Germinal center (tissue), 1 donor: ENCODE data around the gene DYNLRB1.
A peak's percentile ranks its signal among the peaks of the same experiment; 100 is the strongest.
"Not testable (repeated sequence)": the region's sequence is repeated elsewhere in the genome, so short reads cannot be mapped to it uniquely, and the experiment has no call there.

ENCODE experiments used
- DNase-seq: peaks from one replicate; pipeline ENCODE4 v3.0.0; 2012; ENCODE audit warnings: mixed read lengths, low spot score

The DYNLRB1 gene

DNA sequence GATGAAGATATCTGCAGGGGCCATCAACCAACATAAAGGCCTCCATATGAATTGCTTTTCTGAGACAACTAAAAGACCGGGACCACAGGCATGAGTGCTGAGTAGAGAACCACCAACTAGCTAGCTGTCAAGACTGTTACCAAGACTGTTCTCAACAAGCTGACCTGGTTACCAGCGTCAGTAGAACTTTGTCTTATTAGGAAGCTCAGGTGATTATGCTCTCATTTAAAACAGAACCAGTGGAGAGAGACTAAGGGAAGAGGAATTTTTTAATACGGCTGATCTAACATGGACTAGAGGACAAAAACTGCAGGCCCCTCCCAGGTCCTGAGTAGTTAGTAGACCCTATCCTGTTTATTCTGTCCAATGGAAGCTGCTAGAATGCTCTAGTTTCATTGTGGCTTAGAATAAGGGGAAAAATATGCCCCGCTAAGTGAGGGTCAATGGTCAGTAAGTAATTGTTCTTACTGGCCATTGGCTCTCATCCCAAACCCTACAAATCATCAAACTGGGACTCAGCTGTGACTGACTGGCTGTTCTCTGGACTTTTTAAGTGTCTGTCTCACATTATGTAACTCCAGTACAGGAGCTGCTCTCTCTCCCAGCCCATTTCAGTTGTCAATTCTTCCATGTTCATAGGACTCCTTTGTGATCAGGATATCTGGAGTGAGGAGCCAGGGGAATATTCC is 3.8 kb upstream of the DYNLRB1 start:
- DNase-seq = no peak

DNA sequence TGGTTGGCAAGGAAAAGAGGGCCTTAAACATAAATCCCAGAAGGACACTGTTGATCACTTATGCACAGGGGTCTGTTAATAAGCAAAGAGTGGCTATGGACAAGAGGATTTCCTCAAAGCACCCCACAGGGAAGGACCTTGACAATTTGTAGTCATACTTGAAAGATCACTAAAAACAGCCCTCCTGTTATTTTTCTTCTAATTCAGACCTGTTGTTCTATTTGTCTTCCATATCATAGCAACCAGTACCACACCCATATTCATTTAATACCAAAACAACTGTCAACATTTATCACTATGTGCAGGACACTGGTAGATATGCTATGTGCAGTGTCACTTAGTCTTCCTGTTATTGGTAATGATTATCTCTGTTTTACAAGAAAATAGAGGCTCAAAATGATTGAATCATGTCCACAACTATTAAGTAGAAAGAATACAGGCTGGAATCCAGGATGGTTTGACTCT is 3.2 kb upstream of the DYNLRB1 start:
- no peak for DNase-seq

DNA sequence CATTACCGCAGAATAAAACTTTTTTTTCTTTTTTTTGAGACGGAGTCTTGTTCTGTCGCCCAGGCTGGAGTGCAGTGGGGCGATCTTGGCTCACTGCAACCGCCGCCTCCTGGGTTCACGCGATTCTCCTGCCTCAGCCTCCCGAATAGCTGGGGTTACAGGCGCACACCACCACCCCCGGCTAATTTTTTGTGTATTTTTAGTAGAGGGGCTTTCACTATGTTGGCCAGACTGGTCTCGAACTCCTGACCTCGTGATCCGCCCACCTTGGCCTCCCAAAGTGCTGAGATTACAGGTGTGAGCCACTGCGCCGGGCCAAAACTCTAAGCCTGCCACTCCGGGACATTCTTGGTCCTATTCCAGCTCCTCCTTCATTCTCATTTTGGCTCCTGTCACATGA is 2.2 kb upstream of the DYNLRB1 start:
- DNase-seq = not testable (repeated sequence)

DNA sequence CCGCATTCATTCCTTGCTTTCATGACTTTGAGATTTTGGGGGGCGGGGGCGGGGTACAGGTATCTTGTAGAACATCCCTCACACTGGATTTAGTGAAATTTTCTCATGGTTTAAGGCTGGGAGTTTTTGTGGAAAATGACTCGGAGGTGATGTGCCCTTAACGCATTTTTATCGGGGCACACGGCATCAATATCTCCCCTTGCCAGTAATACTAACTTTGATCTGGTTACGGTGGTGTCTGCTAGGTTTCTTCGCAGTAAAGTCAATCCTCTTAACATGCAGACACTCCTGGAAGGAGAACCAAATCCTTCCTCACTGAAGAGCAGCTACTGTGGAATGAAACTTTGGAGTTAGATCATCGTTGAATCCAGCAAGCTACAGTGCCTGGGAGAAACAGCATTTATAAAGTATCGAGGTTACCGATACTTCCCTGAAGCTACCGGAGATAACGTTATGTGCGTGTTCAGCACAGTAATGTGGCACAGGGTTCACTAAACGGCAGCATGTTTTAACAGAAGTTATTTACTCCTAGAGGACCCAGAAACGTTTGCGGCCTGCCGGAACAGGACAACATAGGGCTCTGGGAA is 1.2 kb upstream of the DYNLRB1 start:
- no peak for DNase-seq

DNA sequence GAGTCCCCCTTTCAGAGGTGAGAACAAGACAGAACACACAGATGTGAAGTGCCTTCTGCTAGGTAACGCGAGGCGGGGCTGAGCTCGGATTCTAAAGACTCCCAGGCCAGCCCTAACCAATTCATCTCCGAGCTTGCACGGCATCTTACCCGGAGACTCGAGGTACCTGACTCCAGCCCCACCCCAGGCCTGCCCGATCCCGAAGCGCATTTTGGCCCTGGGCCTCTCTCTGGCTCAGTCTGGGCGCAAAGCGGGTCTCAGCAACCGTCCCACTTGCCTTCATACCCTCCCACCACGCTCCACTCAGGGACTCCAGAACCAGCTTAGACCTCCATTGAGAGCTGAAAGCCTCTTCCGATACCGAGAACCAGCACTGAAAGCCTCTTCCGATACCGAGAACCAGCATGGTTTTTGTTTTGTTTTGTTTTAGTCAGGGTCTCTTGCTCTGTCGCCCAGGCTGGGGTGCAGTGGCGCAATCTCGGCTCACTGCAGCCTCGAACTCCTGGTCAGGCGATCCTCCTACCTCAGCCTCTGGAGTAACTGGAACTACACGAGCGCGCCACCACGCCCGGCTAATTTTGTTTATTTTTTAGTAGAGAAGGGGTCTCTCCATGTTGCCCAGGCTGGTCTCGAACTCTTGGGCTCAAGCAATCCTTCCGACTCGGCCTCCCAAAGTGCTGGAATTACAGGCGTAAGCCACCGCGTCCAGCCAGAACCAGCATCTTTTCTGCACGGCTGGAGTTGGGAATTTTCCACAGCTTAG is 557 bp upstream of the DYNLRB1 start:
- DNase-seq = peak; percentile 70

DNA sequence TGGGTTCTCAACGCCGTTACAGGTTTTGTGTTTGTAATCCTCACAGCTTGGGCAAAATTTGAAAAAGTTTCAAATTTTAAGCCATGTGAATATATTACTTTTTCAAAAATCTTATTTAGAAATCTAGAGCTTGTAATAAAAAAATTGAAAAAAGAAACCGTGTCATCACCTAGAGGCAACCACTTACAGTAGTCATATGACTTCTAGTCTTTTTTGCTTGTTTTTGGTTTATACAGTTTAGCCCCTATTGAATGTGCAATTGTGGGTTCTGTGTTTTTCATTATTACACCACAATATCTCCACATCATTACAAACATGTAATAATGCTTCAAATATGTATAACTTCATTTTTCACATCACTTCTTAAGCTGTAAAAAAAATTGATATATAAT is 888 bp downstream of the DYNLRB1 start:
- DNase-seq = no peak

DNA sequence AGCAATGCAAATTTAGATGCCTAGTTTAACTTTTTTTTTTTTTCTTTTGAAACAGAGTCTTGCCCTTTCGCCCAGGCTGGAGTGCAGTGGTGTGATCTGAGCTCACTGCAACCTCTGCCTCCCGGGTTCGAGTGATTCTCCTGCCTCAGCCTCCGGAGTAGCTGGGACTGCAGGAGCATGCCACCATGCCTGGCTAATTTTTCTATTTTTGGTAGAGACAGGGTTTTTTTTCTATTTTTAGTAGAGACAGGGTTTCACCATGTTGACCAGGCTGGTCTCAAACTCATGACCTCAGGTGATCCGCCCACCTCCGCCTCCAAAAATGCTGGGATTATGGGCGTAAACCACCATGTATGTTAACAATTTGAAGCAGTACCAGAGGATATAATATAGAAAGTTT is 2.6 kb downstream of the DYNLRB1 start:
- not testable (repeated sequence) for DNase-seq

DNA sequence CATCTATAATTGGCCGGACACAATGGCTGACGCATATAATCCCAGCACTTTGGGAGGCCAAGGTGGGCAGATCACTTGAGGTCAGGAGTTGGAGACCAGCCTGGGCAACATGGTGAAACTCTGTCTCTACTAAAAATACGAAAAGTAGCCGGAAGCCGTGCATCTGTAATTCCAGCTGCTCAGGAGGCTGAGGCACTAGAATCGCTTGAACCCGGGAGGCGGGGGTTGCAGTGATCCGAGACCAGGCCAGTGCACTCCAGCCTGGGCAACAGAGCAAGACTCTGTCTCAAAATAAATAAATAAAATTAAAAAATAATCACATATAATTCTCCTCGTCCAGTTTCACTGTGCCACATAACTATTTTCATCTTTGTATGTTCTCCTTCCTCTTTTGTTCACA is 3.6 kb downstream of the DYNLRB1 start:
- not testable (repeated sequence) for DNase-seq

DNA sequence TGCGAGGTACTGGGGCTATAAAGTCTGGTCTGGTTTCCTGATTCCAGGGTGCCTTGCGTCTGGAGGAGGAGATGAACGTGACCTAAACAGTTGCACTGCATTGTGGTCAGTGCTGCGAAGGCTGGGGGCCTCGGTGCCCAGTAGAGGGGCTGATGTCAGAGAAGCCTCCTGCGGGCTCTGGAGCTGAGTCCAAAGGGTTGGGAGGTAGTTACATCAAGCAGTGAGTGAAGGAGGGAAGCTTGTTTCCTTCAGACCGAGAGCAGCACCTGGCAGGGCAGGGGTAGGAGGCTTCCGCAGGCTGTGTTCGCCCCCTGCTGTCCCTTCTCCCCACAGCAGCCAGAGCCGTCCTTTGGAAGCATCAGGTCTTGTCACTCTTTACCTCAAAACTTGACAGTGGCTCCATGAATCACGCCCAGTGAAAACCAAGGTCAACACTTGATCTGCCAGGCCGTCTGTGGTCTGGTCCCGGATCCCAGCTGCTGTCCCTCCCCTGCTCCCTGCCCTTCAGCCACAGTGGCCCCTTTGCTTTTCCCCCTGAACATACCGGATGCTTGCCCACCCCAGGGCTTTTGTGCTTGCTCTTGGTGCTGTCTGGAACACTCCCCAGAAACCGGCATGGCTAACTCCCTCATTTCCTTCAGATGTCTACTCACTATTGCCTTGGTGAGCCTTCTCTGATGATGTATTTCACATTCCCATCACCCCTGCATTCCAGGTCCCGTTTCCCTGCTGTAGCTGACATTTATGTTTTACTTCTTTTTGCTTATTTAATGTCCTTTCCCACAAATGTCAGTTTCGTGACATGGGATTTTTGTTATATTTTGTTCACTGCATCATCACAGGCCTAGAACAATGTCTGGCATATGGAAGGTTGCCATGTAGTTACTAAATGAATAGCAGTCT is 7.0 kb downstream of the DYNLRB1 start:
- peak; percentile 53 for DNase-seq

DNA sequence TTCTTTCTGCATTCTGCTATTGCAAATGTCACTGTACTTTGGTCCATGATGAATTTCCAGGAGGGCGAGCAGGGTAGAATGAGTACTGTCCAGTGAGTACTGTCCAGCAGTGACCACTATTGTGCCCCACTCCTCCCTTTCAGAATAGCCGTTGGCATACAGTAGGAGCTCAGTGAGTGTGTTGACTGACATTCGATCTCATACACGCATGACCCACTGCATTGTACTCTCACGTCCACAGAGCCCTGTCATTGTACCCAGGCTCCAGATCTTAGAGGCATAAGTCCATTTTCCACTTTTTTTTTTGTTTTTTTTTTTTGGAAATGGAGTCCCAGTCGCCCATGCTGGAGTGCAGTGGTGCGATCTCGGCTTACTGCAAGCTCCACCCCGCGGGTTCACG is 8.2 kb downstream of the DYNLRB1 start:
- no peak for DNase-seq

DNA sequence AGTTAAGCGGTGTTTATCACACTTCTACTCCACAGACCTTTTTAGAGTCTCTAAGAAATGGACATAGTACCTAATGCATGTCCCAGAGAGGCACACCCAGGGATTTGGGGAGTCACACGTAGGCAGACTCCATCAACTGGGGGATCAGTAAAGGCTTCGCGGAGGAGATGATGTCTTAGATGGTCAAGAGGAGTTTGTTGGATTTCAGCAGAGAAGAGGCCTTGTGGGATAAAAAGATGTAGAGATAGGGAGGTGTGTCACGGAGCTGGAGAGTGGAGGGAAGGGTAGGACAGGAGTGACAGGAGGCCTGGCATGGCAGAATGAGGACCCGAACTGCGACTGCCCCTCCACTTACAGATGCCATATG is 9.1 kb downstream of the DYNLRB1 start:
- DNase-seq = no peak

DNA sequence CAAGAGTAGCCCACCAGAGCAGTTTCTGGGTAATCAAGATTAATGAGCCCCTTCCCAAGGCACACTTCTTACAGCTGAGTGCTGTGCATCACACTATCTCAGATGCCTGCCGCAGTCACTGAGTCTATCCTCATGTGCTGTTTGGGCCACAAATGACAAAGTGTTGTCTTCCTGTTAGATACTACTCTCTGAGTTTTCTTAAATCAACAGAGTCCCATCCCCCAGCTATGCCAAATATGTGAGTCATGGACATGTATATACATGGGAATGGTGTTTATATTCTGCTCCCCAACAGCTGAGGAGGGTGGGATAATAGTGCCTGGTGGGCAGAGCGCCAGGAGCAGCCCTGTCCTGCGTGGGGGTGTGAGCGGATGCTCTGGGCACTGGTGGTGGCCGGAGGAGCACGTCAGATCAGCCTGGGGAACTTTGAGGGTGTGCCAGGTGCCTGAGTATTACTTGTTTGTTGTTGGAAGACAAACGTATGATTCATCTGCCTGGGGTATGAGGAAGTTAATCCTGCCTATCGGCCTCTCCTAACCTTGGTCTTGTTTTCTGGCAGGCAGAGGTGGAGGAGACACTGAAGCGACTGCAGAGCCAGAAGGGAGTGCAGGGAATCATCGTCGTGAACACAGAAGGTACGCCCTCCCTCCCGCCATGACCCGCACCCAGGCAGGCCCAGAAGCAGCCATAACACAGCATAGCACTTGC is 9.6 kb downstream of the DYNLRB1 start:
- DNase-seq = no peak

DNA sequence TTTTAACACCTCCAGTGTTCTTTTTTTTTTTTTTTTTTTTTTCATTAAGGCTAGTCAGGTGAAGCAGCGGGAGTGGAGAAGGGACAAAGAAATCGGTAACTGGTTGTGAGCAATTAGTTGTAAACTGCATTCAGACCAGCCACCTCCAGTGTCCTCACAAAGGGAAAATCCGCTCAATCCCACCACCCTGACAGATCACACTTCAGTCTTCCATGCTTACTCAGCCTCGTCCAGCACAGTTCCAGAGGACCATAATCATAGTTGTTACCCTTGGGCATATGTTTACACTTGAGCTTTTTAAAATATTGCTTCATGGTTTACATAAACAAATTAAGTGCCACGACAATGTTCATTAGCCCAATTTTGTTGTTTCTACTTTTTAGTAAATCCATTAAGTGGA is 10.2 kb downstream of the DYNLRB1 start:
- DNase-seq = no peak

DNA sequence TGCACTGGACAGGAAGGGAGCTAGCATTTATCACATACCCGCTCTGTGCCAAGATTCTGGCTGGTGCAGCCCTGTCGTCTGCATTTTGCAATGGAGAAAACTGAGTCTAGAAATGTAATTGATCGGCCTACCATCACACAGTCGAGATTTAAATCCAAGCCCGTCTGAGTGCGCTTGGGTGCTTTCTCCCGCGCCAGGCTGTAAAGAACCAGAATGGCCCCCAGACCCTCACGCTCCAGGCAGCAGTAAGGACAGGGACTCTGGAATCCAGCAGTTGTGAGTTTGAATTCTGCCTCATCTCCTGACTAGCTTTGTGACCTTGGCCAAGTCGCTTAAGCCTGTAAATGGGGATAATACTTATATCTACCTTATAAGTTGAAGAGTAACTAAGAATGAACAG is 10.8 kb downstream of the DYNLRB1 start:
- DNase-seq = no peak

DNA sequence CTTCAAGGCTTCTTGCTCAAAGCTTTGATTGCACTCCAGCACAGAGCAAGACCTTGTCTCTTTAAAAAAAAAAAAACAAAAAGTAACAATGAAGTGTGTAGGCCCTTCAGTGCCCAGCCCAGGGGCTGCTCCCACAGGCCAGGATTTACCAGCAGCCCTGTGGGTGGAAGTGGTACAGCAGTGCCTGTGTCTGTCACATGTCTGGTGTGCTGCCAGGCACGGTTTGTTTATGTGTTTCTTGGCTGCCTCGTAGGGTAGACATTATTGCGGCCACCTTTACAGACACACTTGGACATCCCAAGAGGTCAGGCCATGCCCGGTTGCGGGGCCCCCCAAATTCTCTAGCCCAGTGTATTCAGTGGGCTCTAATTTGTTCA is 12.7 kb downstream of the DYNLRB1 start:
- no peak for DNase-seq

DNA sequence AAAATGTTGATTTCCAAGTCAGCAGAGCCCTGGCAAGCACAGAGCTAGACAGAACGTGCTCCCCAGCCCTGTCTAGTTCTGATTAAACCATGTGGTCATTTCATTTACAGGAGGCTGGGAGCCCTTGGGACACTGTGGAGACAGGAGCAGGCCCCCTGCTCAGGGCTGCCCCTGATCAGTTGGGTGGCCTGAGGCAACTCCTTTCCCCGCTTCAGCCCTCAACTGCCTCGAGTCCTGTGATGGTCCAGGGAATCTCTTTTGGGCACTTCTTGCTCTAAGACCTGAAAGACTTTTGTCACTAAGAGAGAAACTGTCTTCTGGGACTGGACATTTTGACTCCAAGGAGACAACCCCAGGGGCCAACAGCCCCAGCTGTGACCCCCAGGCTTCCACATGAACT is 13.5 kb downstream of the DYNLRB1 start:
- no peak for DNase-seq

DNA sequence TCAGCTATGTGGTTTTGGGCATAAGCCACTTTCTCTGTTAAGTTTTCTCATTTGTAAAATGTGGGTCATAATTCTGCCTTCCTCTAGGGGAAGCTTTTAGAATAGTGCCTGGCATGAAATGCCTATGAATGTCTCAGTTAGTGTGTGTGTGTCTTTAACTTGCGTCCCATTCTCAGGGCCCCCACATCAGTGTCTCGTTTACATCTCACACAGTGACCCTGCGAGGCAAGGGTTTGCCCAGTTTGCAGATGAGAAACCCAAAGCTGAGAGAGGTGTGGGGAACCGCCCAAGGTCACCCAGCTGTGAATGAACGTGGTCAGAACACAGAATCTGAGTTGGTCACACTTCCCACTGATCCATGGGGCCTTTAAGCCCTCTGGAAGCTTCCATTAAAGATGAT is 14.1 kb downstream of the DYNLRB1 start:
- DNase-seq = no peak

DNA sequence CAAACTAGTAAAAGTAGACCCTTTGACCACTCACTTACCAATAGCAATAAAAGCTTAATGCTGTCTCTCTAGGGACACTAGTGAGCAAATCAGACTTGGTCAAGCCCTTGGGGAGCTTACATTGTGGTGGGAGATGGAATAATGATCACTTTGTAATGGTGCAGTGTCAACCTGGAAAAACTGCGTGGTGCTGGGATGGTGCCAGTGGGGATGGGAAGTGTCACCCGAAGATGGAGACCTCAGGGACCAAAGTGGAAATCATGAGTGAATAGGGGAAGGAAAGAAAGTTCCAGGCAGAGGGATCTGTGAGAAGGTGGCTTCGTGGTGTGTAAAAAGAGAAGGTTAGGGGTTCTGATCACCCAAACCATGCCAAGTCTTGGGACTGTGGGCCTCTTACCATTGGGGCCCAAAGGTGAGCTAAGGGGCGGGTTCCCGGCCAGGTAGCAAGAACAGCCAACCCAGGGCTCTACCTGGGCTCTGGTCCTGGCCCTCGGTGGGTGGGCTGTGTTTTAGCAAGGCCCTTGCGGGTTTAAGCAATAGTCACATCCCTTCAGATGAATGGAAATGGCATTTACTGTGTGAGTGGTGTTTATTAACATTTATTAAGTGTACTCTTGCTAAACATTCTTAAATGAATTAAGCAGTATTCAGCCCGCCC is 15.5 kb downstream of the DYNLRB1 start:
- DNase-seq = no peak

DNA sequence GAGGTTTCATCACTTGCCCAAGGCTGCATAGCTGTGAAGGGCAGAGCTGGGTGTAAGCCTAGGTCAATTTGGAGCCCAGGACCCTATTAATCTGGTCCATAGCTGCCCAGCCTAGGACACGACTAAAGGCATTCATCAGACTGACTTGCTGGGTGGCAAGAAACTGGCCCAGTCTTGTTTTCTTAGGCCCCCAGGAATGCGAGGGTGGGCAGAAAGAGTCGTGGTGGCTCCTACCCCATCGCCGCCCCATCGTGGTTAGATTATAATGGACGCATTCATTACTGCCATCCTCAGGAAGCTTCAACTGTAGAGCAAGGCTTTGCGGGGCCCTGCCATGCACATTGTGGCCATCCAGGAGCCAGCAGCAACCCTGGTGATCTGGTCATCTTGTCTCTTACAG is 16.1 kb downstream of the DYNLRB1 start:
- no peak for DNase-seq

DNA sequence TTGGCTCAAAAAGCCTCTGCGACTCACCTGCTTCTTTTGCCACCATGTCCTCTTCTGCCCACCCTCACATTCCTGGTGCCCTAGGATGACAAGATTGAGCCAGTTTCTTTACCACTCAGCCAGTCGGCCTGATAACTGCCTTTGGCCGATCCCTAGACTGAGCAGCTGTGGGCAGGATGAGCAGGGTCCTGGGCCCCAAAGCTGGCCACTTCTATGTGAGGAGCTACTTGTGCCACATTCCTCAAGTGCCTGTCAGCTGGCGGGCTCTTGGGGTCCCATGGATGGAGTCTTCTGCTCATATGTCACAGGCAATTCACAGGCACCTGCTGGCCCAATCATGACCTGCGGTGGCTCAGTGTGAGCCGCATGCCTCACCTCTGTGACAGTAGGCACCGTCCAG is 16.5 kb downstream of the DYNLRB1 start:
- DNase-seq = no peak
